Ovary (tissue), 9 donors: ENCODE data around the gene RPP25. TPM values are rescaled to one million over a fixed set of nuclear protein-coding genes. Genes with fewer than 3 reads are reported as not detected.

Experiments
- DNase-seq, 5 donors: peaks; one replicate each; pipeline ENCODE4 v3.0.0-alpha.2; 2019 to 2020
- H3K27ac ChIP-seq, 2 donors: fragments of 200-600 bp; one replicate each; pipeline versions ENCODE4 v1.5.1 to v1.8.0; 2019 to 2022
- H3K27me3 ChIP-seq: fragments of 200-600 bp; one replicate; pipeline ENCODE4 v1.8.0; 2022
- H3K36me3 ChIP-seq: fragments of 200-600 bp; sonication (generic); one replicate; pipeline ENCODE4 v1.5.1; 2019
- H3K4me1 ChIP-seq: one replicate; pipeline ENCODE4 v1.8.1; 2013; ENCODE audit warnings: mild to moderate bottlenecking, moderate library complexity; ENCODE audit not compliant: insufficient read depth
- H3K4me3 ChIP-seq: fragments of 200-600 bp; sonication (generic); one replicate; pipeline ENCODE4 v1.5.1; 2017
- H3K9me3 ChIP-seq, 2 donors: fragments of 200-600 bp in 1 of 2; sonication (generic) in 1 of 2; one replicate each; pipeline versions ENCODE4 v1.5.1 to v1.8.1; 2013 to 2019; ENCODE audit warnings: mild to moderate bottlenecking in 1 of 2, moderate library complexity in 1 of 2
- EP300 ChIP-seq: sonication (generic); formaldehyde crosslinking; IDR thresholded peaks from one replicate; pipeline ENCODE4 v1.6.1; 2017; ENCODE audit warnings: antibody characterized with exemption
- POLR2A ChIP-seq: fragments of 450-650 bp; IDR thresholded peaks from one replicate; pipeline ENCODE4 v1.6.1; 2017; ENCODE audit warnings: antibody characterized with exemption, mild to moderate bottlenecking, moderate library complexity
- WGBS, 3 donors: extraction: QIAGEN DNeasy Blood & Tissue Kit in 1 of 3; methylation state at CpG; one replicate each; pipeline versions ENCODE4 v1.1.5 to v1.1.7; 2013 to 2017; 5-methylcytosine and 5-hydroxymethylcytosine counted together
- intact Hi-C, 4 donors: fragments of 100-400 bp; cut with DNase I; formaldehyde crosslinking; loops; one replicate each; pipeline versions ENCODE4 v1.11.0 to v1.15.1; 2022 to 2023
- polyA plus RNA-seq, 2 donors: library from polyadenylated mRNA; stranded (reverse); fragments of 200-250 nt in 1 of 2; fragments of 350-450 nt in 1 of 2; fragmentation: Illumina TruSeq in 1 of 2; extraction: RNeasy Lipid Tissue Mini Kit (QIAGEN cat#74804) in 1 of 2; gene quantifications; one replicate each; pipeline ENCODE4 v1.2.3, GENCODE V29; 2013 to 2014
- total RNA-seq, 7 donors: library from RNA; depleted of rRNA in 2 of 7; stranded (reverse); fragments of >200 nt in 2 of 7; fragmentation: NEBNext Ultra II Directional in 3 of 7; extraction: Animal tissue kit (Norgen Biotek cat#: 25700) in 3 of 7; gene quantifications; one replicate each; pipeline versions ENCODE4 v1.1.0 to v1.2.4, GENCODE V29; 2016 to 2023
- TF ChIP-seq, protein P1 (sequence below), 3 donors: fragments of 450-650 bp in 2 of 3; fragments of 200-600 bp in 1 of 3; IDR thresholded peaks; one replicate each; pipeline versions ENCODE4 v1.5.1 to v1.8.0; 2016 to 2022; ENCODE audit warnings: antibody characterized with exemption in 3 of 3, mild to moderate bottlenecking in 1 of 3
- donor health status: DM: no; HTN: no; CAD: no; lungs with moderate emphysema.
- donor health status: DM: no; HTN: no; CAD: no.
- donor health status: Bipolar disorder and iron deficiency.
- donor health status: DM: yes; HTN: yes; CAD: no.
- donor health status: DM: no; HTN: no; CAD: no.
- donor health status: DM: yes; HTN: yes; CAD: no.

The RPP25 gene
- total and polyA plus RNA-seq, 9 donors = 13.6 to 41.2 (median 28.1) TPM

DNA sequence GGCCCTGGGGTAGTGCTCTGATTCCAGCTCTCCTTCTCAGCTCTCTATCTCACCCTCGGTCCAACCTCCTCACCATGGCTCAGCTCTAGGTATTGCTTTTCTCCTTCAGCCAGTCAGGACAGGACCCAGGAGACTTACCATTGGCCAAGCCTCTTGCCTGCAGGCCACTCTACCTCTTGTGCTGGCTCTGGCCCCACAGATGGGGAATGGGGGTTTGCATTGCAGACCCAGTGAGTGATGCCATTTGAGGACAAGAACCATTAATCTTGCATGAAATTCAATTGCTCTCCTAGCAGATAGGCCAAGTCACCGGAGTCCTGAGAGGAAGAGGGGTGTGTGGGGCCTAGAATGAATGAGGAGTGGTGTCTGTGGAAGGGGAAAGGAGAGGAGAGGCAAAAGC is 6.1 kb upstream of the RPP25 start:
- TF ChIP-seq, protein P1, sequence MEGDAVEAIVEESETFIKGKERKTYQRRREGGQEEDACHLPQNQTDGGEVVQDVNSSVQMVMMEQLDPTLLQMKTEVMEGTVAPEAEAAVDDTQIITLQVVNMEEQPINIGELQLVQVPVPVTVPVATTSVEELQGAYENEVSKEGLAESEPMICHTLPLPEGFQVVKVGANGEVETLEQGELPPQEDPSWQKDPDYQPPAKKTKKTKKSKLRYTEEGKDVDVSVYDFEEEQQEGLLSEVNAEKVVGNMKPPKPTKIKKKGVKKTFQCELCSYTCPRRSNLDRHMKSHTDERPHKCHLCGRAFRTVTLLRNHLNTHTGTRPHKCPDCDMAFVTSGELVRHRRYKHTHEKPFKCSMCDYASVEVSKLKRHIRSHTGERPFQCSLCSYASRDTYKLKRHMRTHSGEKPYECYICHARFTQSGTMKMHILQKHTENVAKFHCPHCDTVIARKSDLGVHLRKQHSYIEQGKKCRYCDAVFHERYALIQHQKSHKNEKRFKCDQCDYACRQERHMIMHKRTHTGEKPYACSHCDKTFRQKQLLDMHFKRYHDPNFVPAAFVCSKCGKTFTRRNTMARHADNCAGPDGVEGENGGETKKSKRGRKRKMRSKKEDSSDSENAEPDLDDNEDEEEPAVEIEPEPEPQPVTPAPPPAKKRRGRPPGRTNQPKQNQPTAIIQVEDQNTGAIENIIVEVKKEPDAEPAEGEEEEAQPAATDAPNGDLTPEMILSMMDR (IDR thresholded peaks at IDR 0.05) = no peak
- TF ChIP-seq POLR2A (no peak), EP300 (no peak)
- Histone ChIP-seq H3K27me3 (no peaks in the 10 kb centered on the region), H3K36me3 (no peaks in the 10 kb centered on the region), H3K9me3 (no peaks in the 10 kb centered on the region), H3K4me1 (peaks cover 1% of the 10 kb centered on the region), H3K4me3 (no peak overlapping the region), H3K27ac (no peak overlapping the region)
- intact Hi-C loops = no loop called here
- WGBS, 3 donors = 63 to 79% (median 74%) methylated on average over 2 of the region's 2 CpGs
- no peak for DNase-seq

DNA sequence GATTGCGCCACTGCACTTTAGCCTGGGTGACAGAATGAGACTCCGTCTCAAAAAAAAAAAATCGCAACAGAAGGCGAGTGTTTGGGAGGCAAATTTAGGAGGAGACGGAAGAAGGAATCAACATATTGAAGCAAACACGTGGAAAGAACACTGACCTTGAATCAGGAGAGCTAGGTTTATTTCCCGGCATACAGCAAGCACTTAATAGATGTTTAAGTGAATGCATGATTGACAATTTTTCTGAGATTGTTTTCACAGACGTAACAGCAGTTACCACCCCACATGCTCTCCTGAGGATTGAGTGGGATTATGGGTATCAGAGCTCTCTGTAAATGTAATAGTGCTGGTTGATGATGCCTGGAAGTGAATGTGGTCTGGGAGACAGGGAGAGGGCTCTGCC is 5.6 kb upstream of the RPP25 start:
- WGBS, 3 donors = 87 to 90% (median 87%) methylated on average over 8 of the region's 8 CpGs
- Histone ChIP-seq H3K9me3 (no peaks in the 10 kb centered on the region), H3K27me3 (no peaks in the 10 kb centered on the region), H3K36me3 (no peaks in the 10 kb centered on the region), H3K4me1 (peaks cover 1% of the 10 kb centered on the region), H3K4me3 (no peak overlapping the region), H3K27ac (no peak overlapping the region)
- intact Hi-C loops = no loop called here
- TF ChIP-seq, protein P1 (IDR thresholded peaks at IDR 0.05) = no peak
- TF ChIP-seq EP300 (no peak), POLR2A (no peak)
- no peak for DNase-seq

DNA sequence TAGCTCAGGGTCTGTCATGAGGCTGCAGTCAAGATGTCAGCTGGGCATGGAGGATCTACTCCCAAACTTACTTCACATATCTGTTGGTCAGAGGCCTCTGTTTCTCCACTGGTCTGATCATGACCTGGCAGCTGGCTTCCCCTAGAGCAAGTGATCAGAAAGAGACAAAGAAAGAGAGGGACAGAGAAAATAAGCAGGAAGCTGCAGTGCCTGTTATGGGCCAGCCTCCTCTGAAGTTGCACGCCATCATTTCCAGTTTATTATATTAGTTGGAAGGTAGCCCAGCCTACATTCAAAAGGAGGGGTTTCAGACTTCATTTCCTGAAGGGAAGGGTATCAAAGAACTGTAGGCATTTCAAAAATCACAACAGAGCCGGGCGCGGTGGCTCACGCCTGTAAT is 5.0 kb upstream of the RPP25 start:
- H3K4me1 ChIP-seq = peaks cover 1% of the 10 kb centered on the region
- no peaks in the 10 kb centered on the region for H3K36me3 ChIP-seq
- WGBS, 3 donors = 44 to 62% (median 54%) methylated on average over 5 of the region's 5 CpGs
- intact Hi-C loops = no loop called here
- DNase-seq = no peak
- H3K27ac ChIP-seq = no peak overlapping the region
- TF ChIP-seq, protein P1 (IDR thresholded peaks at IDR 0.05) = no peak
- TF ChIP-seq POLR2A (no peak), EP300 (no peak)
- H3K9me3 ChIP-seq = no peaks in the 10 kb centered on the region
- H3K27me3 ChIP-seq = no peaks in the 10 kb centered on the region
- H3K4me3 ChIP-seq = no peak overlapping the region

DNA sequence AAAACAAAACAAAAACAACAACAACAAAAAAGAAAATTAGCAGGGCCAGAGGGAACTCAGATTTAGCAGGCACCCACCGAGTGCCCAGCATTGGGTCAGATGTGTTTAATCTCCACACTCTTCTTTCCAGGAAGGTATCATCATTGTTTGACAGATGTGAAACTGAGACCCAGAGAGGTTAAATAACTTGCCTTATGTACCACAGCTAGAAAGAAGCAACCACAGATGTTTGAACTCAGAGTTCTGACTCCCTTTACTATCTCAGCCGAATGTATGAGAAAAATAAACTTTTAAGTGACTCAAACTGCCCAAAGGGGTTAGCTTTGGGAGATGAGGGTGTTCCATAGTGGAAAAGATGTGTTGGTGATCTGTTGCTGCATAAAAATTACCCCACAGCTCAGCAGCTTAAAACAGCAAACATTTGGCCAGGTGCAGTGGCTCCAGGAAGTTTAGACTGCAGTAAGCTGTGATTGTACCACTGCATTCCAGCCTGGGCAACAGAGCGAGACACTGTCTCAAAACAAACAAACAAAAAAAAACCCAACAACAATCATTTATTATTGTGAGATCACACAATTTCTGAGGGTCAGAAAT is 4.5 kb upstream of the RPP25 start:
- intact Hi-C loops = no loop called here
- TF ChIP-seq EP300 (no peak), POLR2A (no peak)
- TF ChIP-seq, protein P1 (IDR thresholded peaks at IDR 0.05) = no peak
- 29 to 40% (median 29%) methylated on average over 3 of the region's 3 CpGs for WGBS, 3 donors
- no peak for DNase-seq
- H3K27ac ChIP-seq = no peak overlapping the region
- H3K4me1 ChIP-seq = peaks cover 1% of the 10 kb centered on the region
- H3K36me3 ChIP-seq = no peaks in the 10 kb centered on the region
- H3K27me3 ChIP-seq = no peaks in the 10 kb centered on the region
- no peak overlapping the region for H3K4me3 ChIP-seq
- H3K9me3 ChIP-seq = no peaks in the 10 kb centered on the region
